Loucy (cell line): ENCODE measurements around the gene PALM3.

Experiments used
- EZH2phosphoT487 ChIP-seq: fragments of 200-600 bp; IDR thresholded peaks from 2 replicates; pipeline ENCODE4 v1.6.1; 2018; ENCODE audit warnings: antibody characterized with exemption, mild to moderate bottlenecking, moderate library complexity, borderline replicate concordance
- TF ChIP-seq, protein P1 (sequence below): fragments of 200-600 bp; sonication (generic); conservative IDR thresholded peaks from 2 replicates; pipeline ENCODE4 v1.5.1; 2014; ENCODE audit warnings: mild to moderate bottlenecking, antibody characterized with exemption, low read length

GRCh38 chr19:14035706-14036105, 26.2 kb downstream of the PALM3 start:
- TF ChIP-seq, protein P1, sequence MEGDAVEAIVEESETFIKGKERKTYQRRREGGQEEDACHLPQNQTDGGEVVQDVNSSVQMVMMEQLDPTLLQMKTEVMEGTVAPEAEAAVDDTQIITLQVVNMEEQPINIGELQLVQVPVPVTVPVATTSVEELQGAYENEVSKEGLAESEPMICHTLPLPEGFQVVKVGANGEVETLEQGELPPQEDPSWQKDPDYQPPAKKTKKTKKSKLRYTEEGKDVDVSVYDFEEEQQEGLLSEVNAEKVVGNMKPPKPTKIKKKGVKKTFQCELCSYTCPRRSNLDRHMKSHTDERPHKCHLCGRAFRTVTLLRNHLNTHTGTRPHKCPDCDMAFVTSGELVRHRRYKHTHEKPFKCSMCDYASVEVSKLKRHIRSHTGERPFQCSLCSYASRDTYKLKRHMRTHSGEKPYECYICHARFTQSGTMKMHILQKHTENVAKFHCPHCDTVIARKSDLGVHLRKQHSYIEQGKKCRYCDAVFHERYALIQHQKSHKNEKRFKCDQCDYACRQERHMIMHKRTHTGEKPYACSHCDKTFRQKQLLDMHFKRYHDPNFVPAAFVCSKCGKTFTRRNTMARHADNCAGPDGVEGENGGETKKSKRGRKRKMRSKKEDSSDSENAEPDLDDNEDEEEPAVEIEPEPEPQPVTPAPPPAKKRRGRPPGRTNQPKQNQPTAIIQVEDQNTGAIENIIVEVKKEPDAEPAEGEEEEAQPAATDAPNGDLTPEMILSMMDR = no peak
- TF ChIP-seq EZH2phosphoT487 = no peak
